Suprapubic skin (tissue), 4 donors: Measurements from ENCODE around the gene CELF5. TPM values are rescaled to one million over a fixed set of nuclear protein-coding genes. Genes with fewer than 3 reads are reported as not detected.

ENCODE experiments used
- DNase-seq, 2 donors: peaks; one replicate each; pipeline ENCODE4 v3.0.0-alpha.2; 2019; ENCODE audit warnings: low spot score in 2 of 2
- H3K27ac ChIP-seq: fragments of 200-600 bp; sonication (generic); one replicate; pipeline ENCODE4 v1.5.1; 2019
- H3K27me3 ChIP-seq: fragments of 200-600 bp; sonication (generic); one replicate; pipeline ENCODE4 v1.5.1; 2019
- H3K36me3 ChIP-seq: fragments of 200-600 bp; sonication (generic); one replicate; pipeline ENCODE4 v1.5.1; 2019
- H3K4me1 ChIP-seq: fragments of 200-600 bp; sonication (generic); one replicate; pipeline ENCODE4 v1.5.1; 2019
- H3K4me3 ChIP-seq: fragments of 200-600 bp; sonication (generic); one replicate; pipeline ENCODE4 v1.5.1; 2019; ENCODE audit warnings: mild to moderate bottlenecking
- H3K9me3 ChIP-seq: fragments of 200-600 bp; sonication (generic); one replicate; pipeline ENCODE4 v1.5.1; 2019
- EP300 ChIP-seq: sonication (generic); formaldehyde crosslinking; IDR thresholded peaks from one replicate; pipeline ENCODE4 v1.6.1; 2017; ENCODE audit warnings: antibody characterized with exemption
- POLR2A ChIP-seq, 2 donors: fragments of 450-650 bp; IDR thresholded peaks; one replicate each; pipeline ENCODE4 v1.6.1; 2017; ENCODE audit warnings: antibody characterized with exemption in 2 of 2, mild to moderate bottlenecking in 2 of 2, moderate library complexity in 2 of 2
- POLR2AphosphoS5 ChIP-seq, 3 donors: sonication (generic); formaldehyde crosslinking; IDR thresholded peaks; one replicate each; pipeline ENCODE4 v1.6.1; 2017; ENCODE audit warnings: antibody characterized with exemption in 3 of 3
- WGBS: methylation state at CpG from one replicate; pipeline ENCODE4 v1.1.5; 2018; 5-methylcytosine and 5-hydroxymethylcytosine counted together
- total RNA-seq, 4 donors: library from RNA; depleted of rRNA; stranded (reverse); fragments of >200 nt; gene quantifications; one replicate each; pipeline ENCODE4 v1.1.0, GENCODE V29; 2016
- TF ChIP-seq, protein P1 (sequence below), 2 donors: fragments of 200-600 bp in 1 of 2; fragments of 450-650 bp in 1 of 2; sonication (generic) in 1 of 2; IDR thresholded peaks; one replicate each; pipeline ENCODE4 v1.5.1; 2016 to 2019; ENCODE audit warnings: antibody characterized with exemption in 2 of 2, mild to moderate bottlenecking in 1 of 2, moderate library complexity in 1 of 2

The CELF5 gene
- total RNA-seq, 4 donors from 2014 or later: 0.17 to 0.87 (median 0.64) TPM; not detected in 1

DNA sequence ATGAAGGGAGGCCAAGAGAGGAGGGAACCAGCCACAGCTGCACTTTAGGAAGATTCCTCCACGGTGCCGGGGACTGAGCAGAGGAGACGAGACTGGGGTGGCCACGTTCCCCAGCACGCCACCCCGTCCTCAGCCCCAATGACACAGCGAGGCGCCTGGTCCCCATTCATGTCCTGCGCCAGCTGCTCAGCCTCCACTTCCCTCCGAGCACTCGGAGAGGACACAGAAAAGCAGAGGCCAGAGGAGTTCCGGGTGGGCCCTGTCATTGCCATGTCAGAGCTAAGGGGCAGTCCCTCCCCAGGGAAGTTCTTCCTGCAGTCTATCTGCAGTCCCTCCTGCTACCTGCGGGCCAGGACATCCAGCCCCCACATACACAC lies 88.7 kb downstream of the CELF5 start:
- Histone ChIP-seq H3K27ac (no peak overlapping the region), H3K9me3 (no peaks in the 10 kb centered on the region), H3K4me1 (no peaks in the 10 kb centered on the region), H3K36me3 (no peaks in the 10 kb centered on the region), H3K4me3 (no peak overlapping the region), H3K27me3 (peaks cover 69% of the 10 kb centered on the region)
- no peak for DNase-seq
- WGBS: no CpG with 5 or more reads among the region's 13 CpGs
- TF ChIP-seq POLR2A (IDR thresholded peaks at IDR 0.05) (no peak), EP300 (no peak), POLR2AphosphoS5 (IDR thresholded peaks at IDR 0.05) (no peak)
- TF ChIP-seq, protein P1, sequence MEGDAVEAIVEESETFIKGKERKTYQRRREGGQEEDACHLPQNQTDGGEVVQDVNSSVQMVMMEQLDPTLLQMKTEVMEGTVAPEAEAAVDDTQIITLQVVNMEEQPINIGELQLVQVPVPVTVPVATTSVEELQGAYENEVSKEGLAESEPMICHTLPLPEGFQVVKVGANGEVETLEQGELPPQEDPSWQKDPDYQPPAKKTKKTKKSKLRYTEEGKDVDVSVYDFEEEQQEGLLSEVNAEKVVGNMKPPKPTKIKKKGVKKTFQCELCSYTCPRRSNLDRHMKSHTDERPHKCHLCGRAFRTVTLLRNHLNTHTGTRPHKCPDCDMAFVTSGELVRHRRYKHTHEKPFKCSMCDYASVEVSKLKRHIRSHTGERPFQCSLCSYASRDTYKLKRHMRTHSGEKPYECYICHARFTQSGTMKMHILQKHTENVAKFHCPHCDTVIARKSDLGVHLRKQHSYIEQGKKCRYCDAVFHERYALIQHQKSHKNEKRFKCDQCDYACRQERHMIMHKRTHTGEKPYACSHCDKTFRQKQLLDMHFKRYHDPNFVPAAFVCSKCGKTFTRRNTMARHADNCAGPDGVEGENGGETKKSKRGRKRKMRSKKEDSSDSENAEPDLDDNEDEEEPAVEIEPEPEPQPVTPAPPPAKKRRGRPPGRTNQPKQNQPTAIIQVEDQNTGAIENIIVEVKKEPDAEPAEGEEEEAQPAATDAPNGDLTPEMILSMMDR (IDR thresholded peaks at IDR 0.05): no peak

DNA sequence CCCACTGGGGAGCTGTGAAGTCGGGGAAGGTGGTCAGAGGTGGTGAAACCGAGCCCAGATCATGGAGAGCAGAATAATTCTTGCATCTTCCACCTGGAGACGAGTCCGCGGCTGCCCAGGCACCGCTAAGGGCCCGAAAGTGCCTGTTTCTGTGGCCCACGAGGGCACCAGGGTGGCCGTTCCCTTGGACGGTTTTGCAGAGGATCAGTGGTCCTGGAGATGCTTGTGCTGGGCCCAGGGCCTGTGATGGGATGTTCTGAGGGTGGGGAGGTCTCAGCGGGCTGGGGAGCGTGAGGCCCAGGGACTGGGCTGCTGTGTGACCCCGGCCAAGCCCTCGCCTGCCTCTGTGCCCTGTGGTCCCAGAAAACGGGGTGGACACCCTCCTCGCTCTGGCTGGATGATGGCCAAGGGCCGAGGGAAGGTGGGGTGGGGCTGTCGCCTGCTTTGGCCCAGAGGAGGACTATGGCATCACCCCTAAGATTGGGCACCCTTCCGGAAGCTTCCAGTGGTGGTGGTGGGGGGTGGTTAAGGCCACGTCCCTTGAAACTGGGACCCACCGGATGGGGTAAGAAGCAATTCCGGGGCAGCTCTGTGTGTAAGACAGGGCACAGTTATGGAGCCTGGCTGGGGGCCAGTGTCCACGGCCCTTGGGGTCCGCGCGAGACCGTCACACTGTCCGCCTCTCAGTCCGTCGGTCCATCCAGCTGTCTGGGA lies 90.7 kb downstream of the CELF5 start:
- H3K4me3 ChIP-seq: no peak overlapping the region
- no peaks in the 10 kb centered on the region for H3K4me1 ChIP-seq
- WGBS: 72% methylated on average over 22 of the region's 30 CpGs
- no peaks in the 10 kb centered on the region for H3K9me3 ChIP-seq
- no peaks in the 10 kb centered on the region for H3K36me3 ChIP-seq
- peaks cover 70% of the 10 kb centered on the region for H3K27me3 ChIP-seq
- H3K27ac ChIP-seq: no peak overlapping the region
- TF ChIP-seq EP300: no peak
- no peak for TF ChIP-seq POLR2A (IDR thresholded peaks at IDR 0.05)
- TF ChIP-seq, protein P1 (IDR thresholded peaks at IDR 0.05): no peak
- no peak for TF ChIP-seq POLR2AphosphoS5 (IDR thresholded peaks at IDR 0.05)
- DNase-seq: no peak

DNA sequence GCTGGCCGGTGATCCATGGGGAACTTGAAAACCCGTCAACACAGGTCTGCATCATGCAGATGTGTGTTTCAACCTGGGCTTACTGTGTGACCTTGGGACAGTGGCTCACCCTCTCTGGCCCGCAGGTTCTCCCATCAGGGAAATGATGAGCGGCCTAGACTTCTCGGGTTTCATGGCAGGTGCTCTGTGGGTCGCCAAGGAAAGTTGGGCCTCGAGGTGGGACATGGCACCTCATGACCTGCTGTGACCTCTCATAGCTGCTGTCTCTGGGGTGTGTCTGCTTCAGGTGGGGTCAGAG lies 91.2 kb downstream of the CELF5 start:
- no CpG with 5 or more reads among the region's 7 CpGs for WGBS
- TF ChIP-seq POLR2A (IDR thresholded peaks at IDR 0.05) (no peak), EP300 (no peak), POLR2AphosphoS5 (IDR thresholded peaks at IDR 0.05) (no peak)
- TF ChIP-seq, protein P1 (IDR thresholded peaks at IDR 0.05): no peak
- Histone ChIP-seq H3K27ac (no peak overlapping the region), H3K27me3 (peaks cover 70% of the 10 kb centered on the region), H3K4me3 (no peak overlapping the region), H3K4me1 (no peaks in the 10 kb centered on the region), H3K9me3 (no peaks in the 10 kb centered on the region), H3K36me3 (no peaks in the 10 kb centered on the region)
- DNase-seq: no peak

DNA sequence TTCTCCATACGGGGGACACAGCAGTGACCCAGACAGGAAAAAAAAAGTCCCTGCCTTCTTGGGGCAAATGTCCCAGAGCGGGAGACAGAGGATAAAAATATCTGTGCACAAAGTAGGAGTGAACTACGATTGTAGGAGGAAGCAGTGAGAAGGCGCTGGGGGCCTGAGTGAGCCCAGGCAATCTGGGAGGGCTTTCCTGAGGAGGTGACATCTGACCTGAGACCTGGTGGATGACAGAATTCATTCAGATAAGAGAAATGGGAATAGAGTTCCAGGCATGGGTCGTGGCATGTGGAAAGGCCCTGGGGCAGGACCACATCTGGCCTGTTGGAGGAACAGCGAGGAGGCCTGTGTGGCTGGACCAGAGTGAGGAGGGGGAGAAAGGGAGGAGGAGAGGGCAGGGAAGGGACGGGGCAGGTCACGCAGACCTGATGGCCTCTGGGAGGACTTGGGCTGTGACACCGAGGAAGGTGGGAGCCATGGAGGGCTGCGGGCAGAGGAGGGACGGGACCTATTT lies 91.7 kb downstream of the CELF5 start:
- Histone ChIP-seq H3K4me1 (no peaks in the 10 kb centered on the region), H3K9me3 (no peaks in the 10 kb centered on the region), H3K27me3 (peaks cover 71% of the 10 kb centered on the region), H3K36me3 (no peaks in the 10 kb centered on the region), H3K27ac (no peak overlapping the region), H3K4me3 (no peak overlapping the region)
- TF ChIP-seq, protein P1 (IDR thresholded peaks at IDR 0.05): no peak
- TF ChIP-seq POLR2AphosphoS5 (IDR thresholded peaks at IDR 0.05): no peak
- no peak for TF ChIP-seq EP300
- no peak for TF ChIP-seq POLR2A (IDR thresholded peaks at IDR 0.05)
- WGBS: 86% methylated on average over 11 of the region's 11 CpGs
- DNase-seq: no peak

DNA sequence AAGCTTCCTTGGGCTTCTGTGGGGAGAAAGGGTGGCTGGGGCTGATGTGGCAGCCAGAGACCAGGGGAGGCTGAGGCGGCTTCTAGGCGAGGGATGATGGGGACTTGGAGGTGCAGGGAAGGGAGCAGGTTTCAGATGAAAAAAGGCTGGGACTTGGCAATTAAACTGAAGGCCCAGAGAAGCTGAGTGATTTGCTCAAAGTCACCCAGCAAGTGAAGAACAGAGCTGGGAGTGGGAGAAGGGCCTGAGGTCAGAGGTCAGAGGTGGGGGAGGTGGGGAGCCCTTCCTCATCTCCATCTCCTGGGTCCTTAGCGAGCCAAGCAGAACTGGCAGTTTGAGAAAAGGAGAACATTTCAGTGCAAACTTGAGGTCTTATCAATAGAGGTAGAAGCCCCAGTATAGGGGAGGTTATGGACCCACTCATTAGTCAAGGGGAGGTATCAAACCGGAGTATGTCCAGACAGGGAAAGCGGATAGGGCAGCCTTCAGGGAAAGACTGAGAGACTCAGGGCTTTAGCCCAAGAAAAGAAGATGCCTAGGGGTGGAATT lies 92.3 kb downstream of the CELF5 start:
- peaks cover 70% of the 10 kb centered on the region for H3K27me3 ChIP-seq

More for the DNA sequence above, 92.3 kb downstream of the CELF5 start:
- Histone ChIP-seq H3K27ac (no peak overlapping the region), H3K36me3 (no peaks in the 10 kb centered on the region), H3K9me3 (no peaks in the 10 kb centered on the region), H3K4me3 (no peak overlapping the region), H3K4me1 (no peaks in the 10 kb centered on the region)
- WGBS: 76% methylated on average over 5 of the region's 5 CpGs
- TF ChIP-seq POLR2A (IDR thresholded peaks at IDR 0.05) (no peak), POLR2AphosphoS5 (IDR thresholded peaks at IDR 0.05) (no peak), EP300 (no peak)
- TF ChIP-seq, protein P1 (IDR thresholded peaks at IDR 0.05): no peak
- DNase-seq: no peak
